ENCODE results near the gene TMEM140. TPM values are rescaled to one million over a fixed set of nuclear protein-coding genes. Genes with fewer than 3 reads are reported as not detected.

The TMEM140 gene
- total RNA-seq, 1 donor from 2014 or later: 0.27 TPM

DNA sequence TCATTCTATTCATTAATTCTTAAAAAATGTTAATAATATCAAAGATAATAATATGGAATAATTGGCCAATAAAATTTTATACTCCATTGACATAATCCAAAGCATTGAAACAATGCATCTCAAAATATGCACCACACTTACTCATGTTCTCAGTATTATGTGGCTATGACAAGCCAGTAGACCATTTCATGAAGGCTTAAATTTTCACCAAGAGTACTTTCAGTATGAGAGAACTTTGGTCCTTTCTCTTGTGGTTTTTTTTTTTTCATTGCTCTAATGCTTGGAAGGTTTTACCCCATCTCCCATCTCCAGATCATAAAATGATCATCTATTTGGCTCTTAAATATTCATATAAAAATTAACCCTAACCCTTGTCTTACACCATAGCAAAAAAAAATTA lies 45.5 kb upstream of the TMEM140 start:
- no peaks in the 10 kb centered on the region for H3K79me2 ChIP-seq (ENCODE audit: insufficient read depth, low read length)
- no peak overlapping the region for H3K4me3 ChIP-seq (ENCODE audit: insufficient read depth, low read depth, low read length)
- H3K9me3 ChIP-seq (ENCODE audit: insufficient read depth, low read depth, low read length): no peaks in the 10 kb centered on the region
- Mint-ChIP-seq H3K4me3 (ENCODE audit: unreplicated experiment) (no peak overlapping the region), H3K9me3 (ENCODE audit: unreplicated experiment) (no peaks in the 10 kb centered on the region), H3K36me3 (ENCODE audit: low read depth, unreplicated experiment) (no peaks in the 10 kb centered on the region), H3K27ac (ENCODE audit: unreplicated experiment) (no peak overlapping the region), H3K27me3 (ENCODE audit: low read depth, unreplicated experiment) (no peaks in the 10 kb centered on the region), H3K4me1 (ENCODE audit: low read depth, unreplicated experiment) (peaks cover 4% of the 10 kb centered on the region)
- no peak overlapping the region for H3K27ac ChIP-seq (ENCODE audit: low read depth, low read length)
- FAIRE-seq (no peak), DNase-seq (ENCODE audit: low read depth) (no peak)
- no peaks in the 10 kb centered on the region for H3K36me3 ChIP-seq (ENCODE audit: insufficient read depth, low read length)
- H4K20me1 ChIP-seq (ENCODE audit: insufficient read depth, low read length): no peaks in the 10 kb centered on the region
- H3K4me2 ChIP-seq (ENCODE audit: low read length): no peak overlapping the region
- no peaks in the 10 kb centered on the region for H3K4me1 ChIP-seq (ENCODE audit: insufficient read depth, low read length)
- TF ChIP-seq EZH2 (IDR thresholded peaks at IDR 0.05; ENCODE audit: insufficient read depth, low read length): no peak
- TF ChIP-seq, protein P1, sequence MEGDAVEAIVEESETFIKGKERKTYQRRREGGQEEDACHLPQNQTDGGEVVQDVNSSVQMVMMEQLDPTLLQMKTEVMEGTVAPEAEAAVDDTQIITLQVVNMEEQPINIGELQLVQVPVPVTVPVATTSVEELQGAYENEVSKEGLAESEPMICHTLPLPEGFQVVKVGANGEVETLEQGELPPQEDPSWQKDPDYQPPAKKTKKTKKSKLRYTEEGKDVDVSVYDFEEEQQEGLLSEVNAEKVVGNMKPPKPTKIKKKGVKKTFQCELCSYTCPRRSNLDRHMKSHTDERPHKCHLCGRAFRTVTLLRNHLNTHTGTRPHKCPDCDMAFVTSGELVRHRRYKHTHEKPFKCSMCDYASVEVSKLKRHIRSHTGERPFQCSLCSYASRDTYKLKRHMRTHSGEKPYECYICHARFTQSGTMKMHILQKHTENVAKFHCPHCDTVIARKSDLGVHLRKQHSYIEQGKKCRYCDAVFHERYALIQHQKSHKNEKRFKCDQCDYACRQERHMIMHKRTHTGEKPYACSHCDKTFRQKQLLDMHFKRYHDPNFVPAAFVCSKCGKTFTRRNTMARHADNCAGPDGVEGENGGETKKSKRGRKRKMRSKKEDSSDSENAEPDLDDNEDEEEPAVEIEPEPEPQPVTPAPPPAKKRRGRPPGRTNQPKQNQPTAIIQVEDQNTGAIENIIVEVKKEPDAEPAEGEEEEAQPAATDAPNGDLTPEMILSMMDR (IDR thresholded peaks at IDR 0.05; ENCODE audit: insufficient read depth, low read depth, low read length): no peak
- H3K27me3 ChIP-seq (ENCODE audit: insufficient read depth, low read length): no peaks in the 10 kb centered on the region
- no peak overlapping the region for H3K9ac ChIP-seq (ENCODE audit: low read length)
- H2AFZ ChIP-seq (ENCODE audit: low read depth, low read length): no peak overlapping the region

DNA sequence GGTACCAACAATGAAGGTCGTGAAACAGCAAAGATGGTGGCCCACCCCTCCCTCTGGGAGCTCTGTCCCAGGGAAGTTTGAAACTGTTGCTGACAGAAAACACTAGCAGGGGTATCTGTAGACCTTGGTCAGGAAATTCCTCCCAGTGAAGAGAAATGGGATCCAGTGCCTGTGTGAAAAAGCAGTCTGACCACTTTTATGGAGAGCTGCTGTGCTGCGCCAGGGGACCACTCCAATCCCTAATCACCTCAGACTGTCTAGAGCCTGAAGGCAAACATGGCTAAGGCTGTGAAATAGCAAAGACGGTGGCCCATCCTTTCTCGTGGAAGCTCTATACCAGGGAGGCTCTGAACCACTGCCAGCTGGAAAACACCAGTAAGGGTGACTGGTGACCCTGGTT lies 38.3 kb upstream of the TMEM140 start:
- Histone ChIP-seq H3K4me1 (ENCODE audit: insufficient read depth, low read length) (no peaks in the 10 kb centered on the region), H3K4me3 (ENCODE audit: insufficient read depth, low read depth, low read length) (no peak overlapping the region), H3K4me2 (ENCODE audit: low read length) (no peak overlapping the region), H2AFZ (ENCODE audit: low read depth, low read length) (no peak overlapping the region), H3K9ac (ENCODE audit: low read length) (no peak overlapping the region), H3K9me3 (ENCODE audit: insufficient read depth, low read depth, low read length) (no peaks in the 10 kb centered on the region), H4K20me1 (ENCODE audit: insufficient read depth, low read length) (no peaks in the 10 kb centered on the region), H3K27me3 (ENCODE audit: insufficient read depth, low read length) (no peaks in the 10 kb centered on the region), H3K79me2 (ENCODE audit: insufficient read depth, low read length) (no peaks in the 10 kb centered on the region), H3K36me3 (ENCODE audit: insufficient read depth, low read length) (no peaks in the 10 kb centered on the region), H3K27ac (ENCODE audit: low read depth, low read length) (no peak overlapping the region)
- TF ChIP-seq, protein P1 (IDR thresholded peaks at IDR 0.05; ENCODE audit: insufficient read depth, low read depth, low read length): no peak
- no peak for TF ChIP-seq EZH2 (IDR thresholded peaks at IDR 0.05; ENCODE audit: insufficient read depth, low read length)
- no peak for DNase-seq (ENCODE audit: low read depth)
- FAIRE-seq: no peak
- Mint-ChIP-seq H3K27me3 (ENCODE audit: low read depth, unreplicated experiment) (no peaks in the 10 kb centered on the region), H3K4me3 (ENCODE audit: unreplicated experiment) (no peak overlapping the region), H3K4me1 (ENCODE audit: low read depth, unreplicated experiment) (no peaks in the 10 kb centered on the region), H3K9me3 (ENCODE audit: unreplicated experiment) (no peaks in the 10 kb centered on the region), H3K36me3 (ENCODE audit: low read depth, unreplicated experiment) (peaks cover 2% of the 10 kb centered on the region), H3K27ac (ENCODE audit: unreplicated experiment) (no peak overlapping the region)

DNA sequence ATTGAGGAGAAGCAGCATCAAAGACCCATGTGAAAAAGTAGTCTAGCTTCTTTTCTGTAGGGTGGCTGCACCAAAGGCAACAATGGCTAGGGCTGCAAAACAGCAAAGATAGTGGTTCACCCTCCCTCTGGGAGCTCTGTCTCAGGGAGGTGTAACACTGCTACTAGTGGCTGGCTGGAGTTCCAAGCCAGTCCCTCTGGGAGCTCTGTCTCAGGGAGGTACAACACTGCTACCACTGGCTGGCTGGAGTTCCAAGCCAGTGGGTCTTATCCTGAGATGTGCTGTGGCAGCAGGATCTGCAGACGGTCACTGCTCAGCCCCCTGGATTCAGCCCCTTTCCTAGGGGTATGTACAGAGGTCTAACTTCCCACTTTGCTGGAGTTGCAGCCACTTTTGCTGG lies 37.9 kb upstream of the TMEM140 start:
- no peak for FAIRE-seq
- H3K36me3 ChIP-seq (ENCODE audit: insufficient read depth, low read length): no peaks in the 10 kb centered on the region

More for the DNA sequence above, 37.9 kb upstream of the TMEM140 start:
- TF ChIP-seq, protein P1 (IDR thresholded peaks at IDR 0.05; ENCODE audit: insufficient read depth, low read depth, low read length): no peak
- TF ChIP-seq EZH2 (IDR thresholded peaks at IDR 0.05; ENCODE audit: insufficient read depth, low read length): no peak
- no peaks in the 10 kb centered on the region for H4K20me1 ChIP-seq (ENCODE audit: insufficient read depth, low read length)
- no peak overlapping the region for H3K4me2 ChIP-seq (ENCODE audit: low read length)
- no peaks in the 10 kb centered on the region for H3K4me1 Mint-ChIP-seq (ENCODE audit: low read depth, unreplicated experiment)
- no peak overlapping the region for H3K4me3 ChIP-seq (ENCODE audit: insufficient read depth, low read depth, low read length)
- H3K27ac Mint-ChIP-seq (ENCODE audit: unreplicated experiment): no peak overlapping the region
- H3K27ac ChIP-seq (ENCODE audit: low read depth, low read length): no peak overlapping the region
- H3K4me3 Mint-ChIP-seq (ENCODE audit: unreplicated experiment): no peak overlapping the region
- H3K9me3 Mint-ChIP-seq (ENCODE audit: unreplicated experiment): no peaks in the 10 kb centered on the region
- no peaks in the 10 kb centered on the region for H3K9me3 ChIP-seq (ENCODE audit: insufficient read depth, low read depth, low read length)
- H3K36me3 Mint-ChIP-seq (ENCODE audit: low read depth, unreplicated experiment): peaks cover 2% of the 10 kb centered on the region
- H2AFZ ChIP-seq (ENCODE audit: low read depth, low read length): no peak overlapping the region
- no peak overlapping the region for H3K9ac ChIP-seq (ENCODE audit: low read length)
- H3K27me3 ChIP-seq (ENCODE audit: insufficient read depth, low read length): no peaks in the 10 kb centered on the region
- H3K27me3 Mint-ChIP-seq (ENCODE audit: low read depth, unreplicated experiment): no peaks in the 10 kb centered on the region
- no peaks in the 10 kb centered on the region for H3K79me2 ChIP-seq (ENCODE audit: insufficient read depth, low read length)
- no peak for DNase-seq (ENCODE audit: low read depth)
- no peaks in the 10 kb centered on the region for H3K4me1 ChIP-seq (ENCODE audit: insufficient read depth, low read length)

All from astrocyte (in vitro differentiated cells and primary cell).